DMS53 treated with DMSO at 0.1 percent for 48 hours (cell line): ENCODE results near the gene FOXL1.

ENCODE experiments used
- DNase-seq: peaks from one replicate; lab custom pipeline; 2025; ENCODE audit not compliant: unreplicated experiment; lab: John Stamatoyannopoulos, UW

FOXL1 gene

DNA sequence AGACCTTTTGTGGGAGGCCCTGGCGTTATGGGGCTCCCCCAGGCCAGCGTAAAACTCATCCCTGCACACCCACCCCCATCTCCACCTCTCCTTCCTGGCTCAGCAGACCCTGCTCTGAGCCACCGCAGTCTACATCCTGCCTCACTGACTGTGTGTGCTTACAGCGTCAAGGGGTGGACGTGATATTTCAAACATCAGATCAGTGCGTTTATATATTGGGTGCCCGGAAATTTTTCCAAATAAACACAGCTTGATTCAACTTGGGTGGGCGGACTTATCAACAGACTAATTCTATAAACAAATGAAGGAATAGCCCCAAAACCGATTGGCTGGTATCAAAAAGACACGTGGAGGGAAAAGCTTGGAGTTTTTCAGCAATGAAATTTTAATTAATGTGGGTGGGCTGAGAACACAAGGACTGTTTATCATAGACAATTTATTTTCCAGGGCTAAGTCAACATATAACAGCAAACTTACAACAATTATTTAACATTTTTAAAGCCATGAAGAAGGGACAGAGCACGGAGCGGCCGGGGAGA, at the start of gene FOXL1:
FOXL1 (plus strand) TSS at position 489 of the 539 bp plus-strand sequence. CDS start 175 bp downstream, outside the sequence.
- DNase-seq = no peak

DNA sequence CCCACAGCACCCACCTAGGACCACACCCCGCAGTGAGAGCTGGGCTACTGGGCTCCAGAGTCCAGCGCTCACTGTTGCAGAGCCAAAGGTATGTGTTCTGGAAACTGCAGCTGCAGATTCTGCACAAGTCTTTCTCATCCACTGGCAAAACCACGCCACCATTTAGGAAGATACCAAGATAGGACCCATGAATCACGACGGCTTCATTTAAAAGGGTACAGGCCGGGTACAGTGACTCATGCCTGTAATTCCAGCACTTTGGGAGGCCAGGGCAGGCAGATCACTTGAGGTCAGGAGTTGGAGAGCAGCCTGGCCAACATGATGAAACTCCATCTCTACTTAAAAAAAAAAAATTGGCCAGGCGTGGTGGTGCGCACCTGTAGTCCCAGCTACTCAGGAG, 49.2 kb upstream of the FOXL1 start:
- DNase-seq = no peak

DNA sequence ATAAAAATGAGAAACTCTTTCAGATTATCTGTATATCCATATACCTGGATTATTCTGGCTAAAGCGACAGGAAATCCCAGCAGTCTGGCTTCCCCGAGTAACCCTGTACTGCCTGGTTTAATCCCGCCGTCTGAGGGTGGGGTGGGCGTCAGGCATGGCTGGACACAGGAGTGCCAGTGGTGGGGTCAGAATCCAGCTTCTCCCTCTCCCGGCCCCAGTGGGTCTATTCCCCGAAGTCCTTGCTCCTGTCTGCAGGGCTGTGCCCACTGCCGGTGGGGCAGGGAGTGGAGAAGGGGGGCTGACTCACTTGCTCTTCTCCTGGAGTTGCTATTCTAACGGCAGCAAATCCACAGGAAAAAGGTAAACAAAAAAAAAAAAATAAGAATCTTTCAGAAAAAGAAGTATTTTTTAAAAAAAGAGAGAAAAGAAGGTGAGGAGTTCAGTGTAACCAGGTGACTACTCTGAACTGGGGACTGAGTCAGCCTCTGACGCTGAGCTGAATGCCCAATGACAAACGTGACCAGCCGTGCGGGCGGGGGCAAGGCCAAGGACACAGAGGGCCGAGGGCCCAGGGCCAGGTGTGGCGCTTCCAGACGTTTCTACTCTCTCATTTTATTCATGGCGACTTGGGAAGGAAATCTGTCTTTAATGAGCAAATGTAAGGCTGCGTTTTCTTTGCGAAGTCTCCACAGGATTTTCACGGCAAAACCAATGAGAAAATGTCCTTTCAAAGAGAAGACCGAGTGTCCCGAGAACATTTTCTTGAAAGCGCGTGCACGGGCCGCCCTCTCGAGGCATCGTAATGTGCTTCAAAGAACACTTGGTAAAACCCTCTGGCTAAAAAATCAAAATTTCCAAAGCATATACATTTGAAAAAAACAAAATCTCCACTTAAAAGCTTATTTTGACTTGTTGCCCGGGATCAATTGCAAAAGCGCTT, 47.8 kb upstream of the FOXL1 start:
- no peak for DNase-seq

DNA sequence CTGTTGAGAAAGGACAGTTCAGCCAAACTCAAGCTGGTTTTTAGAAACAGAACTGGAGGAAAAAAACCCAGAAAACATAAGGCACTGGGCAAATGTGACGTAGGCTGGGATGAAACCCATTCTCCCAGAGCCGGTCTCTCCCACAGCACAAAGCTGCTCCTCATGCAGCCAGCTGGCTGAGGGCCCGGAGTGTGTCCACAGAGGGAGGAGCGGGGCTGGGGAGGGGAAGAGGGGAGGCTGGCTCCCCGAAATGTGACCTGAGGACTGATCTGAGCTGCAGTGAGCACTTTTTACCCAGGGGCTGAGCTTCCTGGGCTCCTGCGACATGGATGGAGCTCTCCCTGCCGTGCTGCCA, 47.2 kb upstream of the FOXL1 start:
- DNase-seq = no peak

DNA sequence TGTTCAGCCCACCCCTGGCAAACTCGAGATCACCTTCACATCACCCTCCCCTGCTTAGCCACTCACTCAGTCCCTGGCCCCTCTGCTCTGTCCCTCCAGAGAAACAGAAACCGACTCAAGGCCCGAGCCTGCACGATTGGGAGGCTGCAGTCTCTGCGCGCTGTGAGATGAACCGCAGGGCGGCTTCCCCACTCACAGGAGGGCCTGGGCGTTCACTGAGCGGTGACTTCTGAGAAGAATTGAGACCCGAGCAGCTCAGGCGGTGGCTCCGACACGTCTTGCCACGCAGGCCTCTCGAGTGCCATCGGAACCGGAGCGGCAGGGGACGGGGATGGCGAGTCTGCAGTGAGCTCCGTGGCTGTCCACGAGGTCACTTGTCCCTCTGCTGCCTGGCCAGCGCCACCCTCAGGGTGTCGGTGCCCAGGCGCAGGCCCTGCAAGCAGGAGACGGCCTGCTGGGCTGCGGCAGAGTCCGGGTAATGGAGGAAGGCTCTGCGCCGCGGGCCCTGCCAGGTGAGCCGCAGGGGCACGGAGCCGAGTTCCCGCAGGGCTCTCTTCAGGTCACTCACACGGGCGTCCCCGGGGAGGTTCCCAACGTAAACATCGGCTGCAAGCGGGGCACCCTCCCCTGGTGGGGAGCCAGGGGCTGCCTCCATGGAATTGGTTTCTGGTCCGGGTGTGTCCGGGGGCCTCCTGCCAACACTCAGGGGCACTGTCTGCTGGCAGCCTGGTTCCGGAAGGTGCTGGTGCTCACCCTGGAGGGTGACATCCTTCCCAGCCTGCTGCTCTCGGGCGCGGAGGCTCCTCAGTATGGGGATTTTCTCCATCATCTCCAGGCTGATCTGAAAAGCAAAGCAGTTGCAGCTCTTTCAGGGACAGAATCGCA, 46.5 kb upstream of the FOXL1 start:
- DNase-seq = no peak

DNA sequence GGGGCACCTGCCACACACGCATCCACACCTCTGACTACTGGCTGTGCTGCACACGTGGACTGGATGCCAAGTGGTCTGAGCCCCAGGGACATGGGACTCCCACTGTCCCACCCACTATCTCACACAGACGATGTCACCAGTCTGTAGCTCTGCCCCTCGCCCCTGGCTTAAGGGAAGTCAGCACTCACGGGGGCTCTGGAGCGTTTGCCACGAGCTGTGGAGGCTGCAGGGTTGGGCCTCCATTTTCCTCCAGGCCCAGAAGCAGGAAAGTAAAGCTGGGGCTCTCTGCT, 45.9 kb upstream of the FOXL1 start:
- DNase-seq = no peak

DNA sequence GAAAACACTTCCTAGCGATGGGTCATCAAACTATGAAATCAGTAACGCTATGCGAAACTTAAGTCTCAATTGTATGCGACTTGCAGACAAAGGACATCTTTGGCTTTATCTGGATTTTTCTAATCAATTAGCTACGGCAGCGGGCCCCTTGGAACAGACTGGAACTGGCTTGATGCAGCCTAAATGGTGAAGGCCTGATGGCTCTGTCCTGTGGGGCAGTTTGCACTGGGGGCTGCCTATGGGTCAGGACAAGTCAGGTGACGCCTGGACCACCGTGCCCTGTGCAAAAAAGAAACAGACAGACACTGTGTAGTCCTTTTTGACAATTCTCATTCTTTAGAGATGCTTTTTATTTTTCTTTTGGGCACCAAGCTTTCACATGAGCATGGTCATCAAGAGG, 45.3 kb upstream of the FOXL1 start:
- no peak for DNase-seq

DNA sequence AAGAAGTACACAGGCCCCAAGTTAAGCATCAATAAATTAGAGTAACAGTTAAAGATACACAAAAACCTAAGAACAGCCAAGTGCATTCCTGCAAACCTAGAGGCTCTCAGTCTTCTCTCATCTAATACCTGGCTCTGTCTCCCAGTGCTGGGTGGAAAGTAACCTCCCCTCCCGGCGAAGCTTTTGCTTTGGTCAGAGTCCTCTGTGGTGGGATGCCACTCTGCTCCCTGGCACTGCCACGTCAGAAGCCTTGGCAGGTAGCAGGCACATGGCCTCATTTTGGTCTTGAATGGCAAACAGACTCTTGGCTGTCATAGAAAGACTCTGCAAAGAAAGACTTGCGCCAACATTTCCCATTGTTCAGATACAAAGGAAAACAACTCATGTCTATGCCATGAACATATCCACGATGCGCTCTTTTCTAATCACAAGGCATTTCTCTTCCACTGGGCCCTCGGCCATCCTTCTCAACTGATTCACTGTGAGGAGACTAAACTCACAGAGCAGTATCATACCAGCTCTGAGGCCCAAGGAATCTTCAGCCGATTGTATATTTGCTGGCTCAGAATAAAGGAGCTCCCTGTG, 44.5 kb upstream of the FOXL1 start:
- no peak for DNase-seq

DNA sequence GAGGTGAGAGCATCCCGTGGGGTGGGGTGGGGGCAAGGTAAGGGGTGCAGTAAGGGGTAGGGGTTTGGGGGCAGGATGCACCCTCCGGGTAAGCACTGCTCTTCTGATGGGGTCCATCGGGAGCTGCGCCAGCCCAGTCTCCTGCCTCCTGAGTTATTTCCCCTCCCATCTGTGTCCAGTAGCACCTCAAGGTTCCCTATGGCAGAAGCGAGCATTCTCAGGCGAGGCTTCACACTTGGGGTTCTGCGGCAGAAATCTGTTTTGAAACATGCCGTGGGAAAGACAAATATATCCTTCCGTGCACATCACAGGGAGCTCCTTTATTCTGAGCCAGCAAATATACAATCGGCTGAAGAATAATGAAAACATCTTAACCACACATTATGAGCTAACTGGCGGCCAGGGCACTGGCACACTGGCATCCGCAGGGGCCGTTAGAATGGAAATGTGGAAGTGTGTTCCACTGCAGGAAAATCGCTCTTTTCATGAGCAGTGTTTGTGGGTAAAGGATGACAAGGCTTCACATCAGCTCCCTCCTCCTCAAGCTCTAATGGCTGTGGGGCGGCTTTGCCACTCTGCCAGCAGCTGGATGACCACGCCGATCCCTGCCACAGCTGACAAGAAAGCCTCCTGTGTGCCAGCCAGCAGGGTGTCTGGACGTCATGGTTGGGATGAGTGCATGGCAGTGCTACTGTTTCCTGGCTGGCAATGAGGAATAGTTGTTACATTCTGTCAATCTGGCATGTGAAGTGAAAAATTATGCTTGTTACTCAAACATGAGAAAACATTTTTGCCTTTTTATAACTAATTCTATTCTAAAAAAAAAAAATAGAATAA, 43.4 kb upstream of the FOXL1 start:
- DNase-seq = no peak

DNA sequence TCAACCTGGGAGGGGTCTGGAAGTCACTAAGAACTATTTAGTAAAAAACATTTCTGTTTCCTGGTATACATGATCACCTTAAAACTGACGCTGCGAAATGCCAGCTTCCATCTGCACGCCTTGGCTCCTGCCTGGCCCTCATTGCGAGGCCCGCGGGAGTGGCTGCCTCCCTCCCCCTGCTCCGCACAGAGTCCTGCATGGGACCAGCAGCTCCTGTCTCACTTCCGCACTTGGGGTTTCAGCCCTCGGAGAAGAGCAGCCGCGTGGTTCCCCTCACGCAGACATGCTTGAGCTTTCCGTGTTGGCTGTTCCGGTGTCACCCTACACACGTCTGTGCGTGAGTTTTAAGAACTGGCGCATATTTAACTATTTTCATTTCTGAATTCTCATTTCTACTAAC, 41.7 kb upstream of the FOXL1 start:
- no peak for DNase-seq

DNA sequence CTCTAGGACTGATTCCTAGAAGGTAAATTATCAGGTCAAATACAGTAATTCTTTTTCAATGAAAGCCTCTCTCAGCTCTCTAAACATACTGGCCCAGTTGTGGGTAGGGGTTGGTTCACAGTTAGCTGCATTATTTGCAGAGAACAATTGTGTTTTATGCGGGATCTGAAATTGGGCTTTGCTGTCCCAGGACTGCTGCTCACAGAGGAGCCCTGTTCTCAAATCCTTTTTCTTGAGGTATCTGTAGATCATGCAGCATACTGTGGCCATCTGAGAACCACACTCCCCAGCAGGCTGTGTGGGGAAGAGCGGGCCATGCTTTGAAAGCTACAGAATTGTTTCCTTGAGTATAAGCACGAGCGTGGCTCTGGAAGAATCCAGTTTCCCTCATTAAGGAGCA, 40.9 kb upstream of the FOXL1 start:
- DNase-seq = no peak

DNA sequence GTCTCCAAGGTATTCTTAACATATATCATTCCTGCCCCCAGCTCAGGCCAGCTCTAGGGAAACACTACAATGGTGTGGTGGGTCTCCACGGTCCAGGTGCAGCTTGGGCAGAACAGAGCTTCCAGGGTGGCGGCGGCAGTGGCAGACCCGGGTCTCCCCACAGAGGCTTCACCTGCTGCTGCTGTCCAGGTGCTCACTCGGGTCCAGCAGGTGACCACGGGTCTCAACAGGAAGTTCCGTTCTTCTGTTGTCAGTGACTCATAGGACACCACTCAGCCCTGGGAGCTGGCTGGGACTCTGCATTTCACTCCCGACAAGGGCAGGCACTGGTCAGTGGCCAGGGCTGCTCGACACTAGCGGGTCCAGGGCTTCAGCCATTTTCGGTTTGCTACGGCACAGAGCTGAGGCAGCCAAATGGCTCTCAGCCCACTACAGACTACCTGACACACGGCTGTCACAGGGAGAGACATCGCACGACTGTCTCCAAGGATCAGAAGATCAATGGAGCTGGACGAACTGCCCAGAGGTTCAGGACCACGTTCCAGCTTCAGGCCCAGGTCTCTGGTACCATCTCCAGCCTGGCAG, 40.1 kb upstream of the FOXL1 start:
- DNase-seq = no peak

DNA sequence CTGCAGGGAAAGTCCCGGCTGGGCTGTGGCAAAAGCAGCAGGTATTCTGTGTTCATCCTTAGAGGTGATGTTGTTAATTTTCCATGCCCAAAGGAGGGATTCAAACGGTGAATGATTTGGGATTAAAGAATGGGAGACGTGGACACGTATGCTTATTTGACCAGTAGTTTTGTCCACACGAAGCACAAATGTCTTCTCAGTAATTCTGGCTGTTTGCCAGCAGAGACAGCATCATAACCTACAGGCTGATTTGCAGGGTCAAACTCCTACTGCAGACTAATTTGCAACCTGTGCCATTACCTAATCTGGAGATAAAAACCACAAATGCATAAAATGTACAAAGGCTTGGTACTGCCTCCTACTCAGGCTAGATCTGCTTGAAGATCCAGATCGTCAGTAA, 37.5 kb upstream of the FOXL1 start:
- no peak for DNase-seq

DNA sequence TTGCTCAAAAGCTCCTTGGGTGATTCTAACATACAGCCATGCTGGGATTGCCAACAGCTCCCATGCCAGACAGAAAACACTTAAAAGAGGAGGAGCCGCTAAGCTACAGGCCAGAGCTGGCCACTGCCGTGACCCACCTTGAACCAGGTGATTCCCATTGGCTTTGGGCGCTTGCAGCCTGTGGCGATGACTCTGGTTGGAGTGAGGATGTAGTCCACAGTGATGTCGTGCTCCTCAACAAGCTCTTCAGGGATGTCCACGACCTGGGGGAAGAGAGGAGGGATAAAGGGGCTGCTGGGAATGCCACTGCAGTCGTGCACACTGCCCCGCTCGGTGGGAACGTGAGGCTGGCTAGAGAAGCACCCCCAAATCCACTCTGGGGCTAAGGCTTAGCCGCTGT, 36.8 kb upstream of the FOXL1 start:
- no peak for DNase-seq

DNA sequence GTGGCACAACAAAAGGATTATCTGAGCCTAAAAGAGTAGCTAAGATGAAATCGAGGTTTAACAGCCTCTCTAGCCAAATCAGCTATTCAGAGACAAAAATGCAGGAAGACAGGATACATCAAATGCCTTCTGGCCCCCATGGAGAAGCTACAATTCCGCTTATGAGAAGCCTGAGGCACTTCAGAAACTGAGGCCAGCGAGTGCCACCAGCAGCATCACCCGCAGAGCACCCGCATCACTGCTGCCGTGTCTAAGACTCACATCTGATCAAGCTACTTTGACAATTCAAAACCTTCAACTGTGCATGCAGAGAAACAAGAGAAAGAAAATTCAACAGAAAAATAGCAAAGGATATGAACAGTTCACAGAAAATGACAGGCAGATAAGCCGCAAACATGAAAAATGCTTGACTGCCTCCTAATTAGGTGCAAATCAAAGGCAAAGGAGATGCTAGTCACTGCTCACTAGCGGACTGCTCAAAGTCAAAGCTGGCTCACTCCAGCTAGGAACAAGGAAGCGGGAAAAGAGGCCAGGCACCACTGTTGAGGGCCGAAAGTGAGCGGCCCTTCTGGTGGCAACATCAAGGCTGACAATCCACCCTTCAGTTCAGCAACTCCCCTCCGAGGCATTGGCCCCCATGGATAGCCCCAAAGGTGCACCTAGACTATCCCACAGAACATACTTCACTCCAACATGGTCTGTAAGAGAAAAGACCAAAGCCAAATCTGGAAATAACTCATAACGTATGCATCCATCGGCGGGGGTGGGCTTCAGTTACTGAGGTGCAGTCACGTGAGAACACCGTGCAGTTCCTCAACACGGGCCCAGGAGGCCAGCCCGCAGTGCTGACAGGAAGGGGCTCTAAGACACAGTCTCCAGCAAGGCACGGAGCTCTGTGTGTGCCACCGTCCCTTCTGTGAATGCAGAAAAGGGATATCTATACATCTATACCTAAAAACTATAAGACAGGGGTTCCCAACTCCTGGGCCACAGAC, 35.3 kb upstream of the FOXL1 start:
- no peak for DNase-seq

DNA sequence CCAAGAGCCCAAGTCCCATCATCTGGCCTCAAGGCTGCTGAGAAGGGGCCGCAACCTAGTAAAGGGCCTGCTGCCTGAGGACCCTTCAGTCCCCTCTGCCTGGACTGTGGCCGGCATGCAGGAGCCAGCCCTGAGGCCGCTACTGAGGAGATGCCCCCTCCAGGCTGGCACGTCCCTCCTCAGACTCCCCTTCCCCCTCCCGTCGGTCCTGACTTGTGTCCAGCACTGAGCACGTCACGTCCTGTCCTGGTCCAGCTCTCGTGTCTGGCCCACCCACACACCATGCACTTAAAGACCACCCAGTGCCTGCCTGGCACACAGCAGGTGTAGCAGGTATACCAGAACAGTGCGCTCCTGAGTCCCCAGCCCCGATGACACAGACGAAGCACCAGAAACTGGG, 32.9 kb upstream of the FOXL1 start:
- no peak for DNase-seq

DNA sequence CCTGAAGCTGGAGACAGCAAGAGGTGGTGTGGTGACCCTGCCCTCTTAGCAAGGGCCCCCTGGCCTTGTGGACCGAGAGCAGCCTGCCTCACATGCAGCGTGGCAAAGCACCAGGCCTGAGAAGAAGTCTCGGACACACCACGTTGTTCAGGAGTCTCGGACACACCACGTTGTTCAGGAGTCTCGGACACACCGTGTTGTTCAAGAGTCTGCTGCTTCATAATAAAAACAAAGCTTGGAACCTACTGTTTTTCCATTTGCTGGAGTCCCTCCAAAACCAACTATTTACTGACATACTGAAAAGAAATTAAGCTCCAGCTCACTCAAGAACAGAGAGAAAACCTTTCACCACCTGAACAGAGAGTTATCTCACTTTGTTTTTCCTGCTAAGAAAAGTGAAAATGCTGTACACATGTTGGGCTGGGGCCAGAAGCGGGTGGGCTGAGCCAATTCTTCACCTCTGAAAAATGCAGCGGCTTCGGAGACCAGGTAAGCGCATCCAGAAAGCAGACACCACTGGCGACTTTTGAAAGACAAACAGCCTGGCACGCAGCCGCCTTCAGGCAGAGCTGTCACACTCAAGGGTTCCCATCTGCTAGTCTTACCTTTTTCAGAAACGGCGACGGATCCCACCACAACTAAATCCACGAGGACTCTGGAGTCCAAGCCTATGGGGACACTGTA, 32.3 kb upstream of the FOXL1 start:
- DNase-seq = no peak

DNA sequence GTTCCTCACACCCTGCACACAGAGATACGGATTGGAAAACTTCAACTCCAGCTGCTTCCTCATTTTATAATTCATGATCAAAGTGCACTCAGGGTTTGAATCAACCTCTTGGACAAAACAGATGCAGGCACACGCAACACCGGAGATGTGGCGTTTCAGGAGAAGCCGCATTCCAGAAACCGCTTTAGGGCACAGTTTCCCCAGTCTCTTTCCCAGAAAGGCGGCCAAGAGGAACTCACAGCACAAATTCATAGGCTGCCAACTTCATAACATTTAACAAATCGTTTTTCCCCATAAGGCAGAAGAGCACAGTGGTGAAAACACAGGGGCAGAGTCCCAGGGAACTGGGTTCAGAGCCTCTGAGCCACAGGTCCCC, 31.7 kb upstream of the FOXL1 start:
- no peak for DNase-seq

DNA sequence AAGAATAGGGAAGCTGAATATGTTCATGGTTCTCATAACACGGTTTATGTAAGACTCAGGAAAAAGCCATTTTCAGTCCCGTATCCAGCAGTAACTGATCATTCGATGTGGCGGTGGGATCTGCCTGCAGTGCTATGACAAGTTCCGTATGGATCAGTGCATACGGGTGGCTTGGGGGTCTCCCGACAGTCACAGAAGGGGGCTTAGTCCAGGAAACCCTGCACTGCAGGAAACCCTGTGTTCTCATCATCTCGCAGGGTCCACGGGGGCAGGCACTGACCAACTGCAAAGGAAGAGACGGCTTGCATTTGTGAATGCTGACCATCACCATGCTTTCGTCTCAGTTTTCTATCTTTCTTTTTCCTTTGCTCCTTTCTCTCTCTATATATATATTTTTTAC, 31.1 kb upstream of the FOXL1 start:
- no peak for DNase-seq
